ENCODE results near the gene LDLRAD4. TPM values are rescaled to one million over a fixed set of nuclear protein-coding genes. Genes with fewer than 3 reads are reported as not detected.
A peak's percentile ranks its signal among the peaks of the same experiment; 100 is the strongest.

Gene LDLRAD4
- total RNA-seq, 4 donors from 2014 or later, result 23.9 to 38.3 (median 27.0) TPM

DNA sequence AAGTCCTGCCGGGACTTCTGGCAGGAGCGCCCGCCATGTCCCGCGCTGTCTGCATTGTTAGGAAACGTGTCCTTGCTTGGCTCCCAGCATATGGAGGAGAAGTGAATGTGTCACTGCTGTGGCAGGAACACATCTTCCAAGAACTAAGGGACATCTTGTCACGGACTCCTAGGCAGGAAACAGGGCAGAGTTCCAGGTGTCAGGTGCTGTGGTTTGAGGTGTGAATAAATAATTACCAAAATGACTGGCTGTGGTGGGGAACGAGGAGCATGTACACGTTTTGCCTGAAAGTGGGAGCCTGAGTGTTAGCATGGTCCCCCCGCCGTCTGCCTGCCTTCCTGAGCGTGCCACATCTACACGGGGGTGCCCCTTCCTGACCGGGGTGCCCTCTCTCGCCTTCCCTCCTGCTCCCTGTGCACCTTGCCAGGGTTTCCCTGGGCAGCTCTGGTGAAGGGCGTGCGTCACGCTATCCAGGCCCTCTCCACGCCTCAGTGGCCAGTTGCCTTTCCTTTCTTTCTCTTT is 237.5 kb downstream of the LDLRAD4 start:
- ATAC-seq (ENCODE audit: low FRiP score) (no peak), DNase-seq (ENCODE audit: low spot score) (no peak)
- TF ChIP-seq, protein P1, sequence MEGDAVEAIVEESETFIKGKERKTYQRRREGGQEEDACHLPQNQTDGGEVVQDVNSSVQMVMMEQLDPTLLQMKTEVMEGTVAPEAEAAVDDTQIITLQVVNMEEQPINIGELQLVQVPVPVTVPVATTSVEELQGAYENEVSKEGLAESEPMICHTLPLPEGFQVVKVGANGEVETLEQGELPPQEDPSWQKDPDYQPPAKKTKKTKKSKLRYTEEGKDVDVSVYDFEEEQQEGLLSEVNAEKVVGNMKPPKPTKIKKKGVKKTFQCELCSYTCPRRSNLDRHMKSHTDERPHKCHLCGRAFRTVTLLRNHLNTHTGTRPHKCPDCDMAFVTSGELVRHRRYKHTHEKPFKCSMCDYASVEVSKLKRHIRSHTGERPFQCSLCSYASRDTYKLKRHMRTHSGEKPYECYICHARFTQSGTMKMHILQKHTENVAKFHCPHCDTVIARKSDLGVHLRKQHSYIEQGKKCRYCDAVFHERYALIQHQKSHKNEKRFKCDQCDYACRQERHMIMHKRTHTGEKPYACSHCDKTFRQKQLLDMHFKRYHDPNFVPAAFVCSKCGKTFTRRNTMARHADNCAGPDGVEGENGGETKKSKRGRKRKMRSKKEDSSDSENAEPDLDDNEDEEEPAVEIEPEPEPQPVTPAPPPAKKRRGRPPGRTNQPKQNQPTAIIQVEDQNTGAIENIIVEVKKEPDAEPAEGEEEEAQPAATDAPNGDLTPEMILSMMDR (IDR thresholded peaks at IDR 0.05), result no peak

DNA sequence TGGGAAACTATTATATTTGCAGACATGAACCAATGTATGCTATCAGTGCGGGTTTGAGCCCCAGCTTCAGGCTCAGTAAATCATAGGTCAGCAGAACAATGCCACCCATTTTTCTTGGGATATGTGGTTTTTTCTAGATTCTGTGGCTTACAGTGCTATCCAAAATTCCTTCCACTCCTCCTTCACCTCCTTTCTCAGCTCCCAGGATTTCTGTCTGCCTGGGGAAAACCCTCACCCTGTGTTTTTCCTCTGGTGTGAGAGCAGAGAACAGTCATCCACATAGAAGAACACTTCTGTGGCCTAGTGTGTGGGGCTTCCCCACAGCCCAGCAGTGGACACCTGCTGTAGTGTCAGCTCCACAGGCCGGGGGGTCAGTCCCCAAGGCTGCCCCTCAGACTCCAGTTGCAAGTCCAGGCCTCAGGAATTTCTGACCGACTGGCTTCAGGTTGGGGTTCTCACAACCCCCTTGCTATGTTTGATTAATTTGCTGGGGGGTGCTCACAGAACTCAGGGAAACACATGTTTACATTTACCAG is 238.2 kb downstream of the LDLRAD4 start:
- no peak for DNase-seq (ENCODE audit: low spot score)
- TF ChIP-seq, protein P1 (IDR thresholded peaks at IDR 0.05), result no peak
- no peak for ATAC-seq (ENCODE audit: low FRiP score)

DNA sequence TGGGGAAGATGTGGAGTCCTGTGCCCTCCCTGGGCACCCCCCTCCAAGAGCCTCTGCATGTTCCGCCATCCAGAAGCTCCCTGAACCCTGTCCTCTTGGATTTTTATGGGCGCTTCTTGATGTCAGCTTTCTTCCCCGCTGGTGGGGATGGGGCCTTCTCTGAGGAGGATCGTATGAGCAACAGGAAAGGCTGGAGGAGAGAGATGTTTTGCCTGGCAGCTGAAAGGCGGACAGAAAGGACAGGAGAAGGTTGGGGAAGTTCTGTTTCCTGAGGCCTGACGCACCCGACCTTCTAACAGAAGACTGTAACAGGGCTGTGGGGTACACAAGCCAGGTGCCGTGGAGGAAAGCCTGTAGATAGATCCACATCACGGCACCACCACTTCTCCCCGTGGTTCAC is 238.8 kb downstream of the LDLRAD4 start:
- TF ChIP-seq, protein P1 (IDR thresholded peaks at IDR 0.05), result no peak
- no peak for DNase-seq (ENCODE audit: low spot score)
- no peak for ATAC-seq (ENCODE audit: low FRiP score)

DNA sequence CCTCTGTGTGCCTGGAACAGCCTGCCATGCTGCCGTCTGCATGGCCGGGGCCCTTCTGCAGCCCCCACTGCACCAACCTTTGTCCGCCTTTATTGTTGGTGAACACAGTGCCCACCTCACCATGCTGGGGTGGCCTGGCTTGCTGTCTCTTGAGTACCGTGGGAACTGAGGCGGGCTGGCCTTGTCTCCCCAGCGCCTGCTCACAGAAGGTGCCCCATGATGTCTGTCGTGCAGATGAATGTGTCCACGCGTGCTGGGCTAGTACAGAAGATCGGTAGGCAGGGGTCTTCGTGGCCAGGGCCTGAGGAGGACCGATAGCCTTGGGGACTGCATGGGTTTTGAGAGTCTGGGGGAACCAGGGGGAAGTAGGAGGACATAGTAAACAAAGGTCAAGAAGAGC is 242.4 kb downstream of the LDLRAD4 start:
- ATAC-seq (ENCODE audit: low FRiP score) (no peak), DNase-seq (ENCODE audit: low spot score) (no peak)
- TF ChIP-seq, protein P1 (IDR thresholded peaks at IDR 0.05), result no peak

DNA sequence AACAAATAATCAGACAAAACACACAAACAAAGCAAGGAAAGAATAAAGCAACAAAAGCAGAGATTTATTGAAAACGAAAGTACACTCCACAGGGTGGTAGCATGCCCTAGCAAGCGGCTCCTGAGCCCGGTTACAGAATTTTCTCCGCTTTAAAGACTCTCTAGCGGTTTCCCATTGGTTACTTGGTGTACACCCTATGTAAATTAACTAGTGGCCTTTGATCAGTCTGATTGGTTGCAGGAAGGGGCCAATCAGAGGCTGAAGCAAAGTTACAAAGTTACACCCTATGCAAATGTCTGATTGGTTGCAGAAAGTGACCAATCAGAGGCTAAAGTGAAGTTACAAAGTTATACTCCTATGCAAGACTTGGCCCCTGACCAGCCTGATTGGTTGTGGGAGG is 242.9 kb downstream of the LDLRAD4 start:
- DNase-seq (ENCODE audit: low spot score) (no peak), ATAC-seq (ENCODE audit: low FRiP score) (no peak)
- TF ChIP-seq, protein P1 (IDR thresholded peaks at IDR 0.05), result no peak

DNA sequence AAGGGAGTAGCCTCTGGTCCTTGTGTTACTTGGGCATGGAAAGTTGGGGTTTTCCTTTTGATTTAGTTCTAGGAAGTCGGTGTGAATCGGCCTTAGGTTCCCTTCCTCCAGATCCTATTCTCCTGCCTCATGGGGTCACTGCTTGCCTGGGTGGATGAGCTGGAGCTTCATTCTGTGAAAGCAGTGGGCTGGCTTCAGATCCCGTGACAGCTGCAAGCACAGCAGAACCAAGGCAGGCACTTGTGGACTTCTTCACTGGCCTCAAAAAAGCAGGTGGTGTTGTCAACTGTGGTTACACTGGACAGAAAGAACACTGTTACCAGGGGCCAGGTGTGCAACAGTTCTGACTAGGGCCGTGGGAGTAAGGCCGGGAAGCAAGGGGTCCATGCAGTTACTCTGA is 243.4 kb downstream of the LDLRAD4 start:
- TF ChIP-seq, protein P1 (IDR thresholded peaks at IDR 0.05), result no peak
- DNase-seq (ENCODE audit: low spot score) (no peak), ATAC-seq (ENCODE audit: low FRiP score) (no peak)

DNA sequence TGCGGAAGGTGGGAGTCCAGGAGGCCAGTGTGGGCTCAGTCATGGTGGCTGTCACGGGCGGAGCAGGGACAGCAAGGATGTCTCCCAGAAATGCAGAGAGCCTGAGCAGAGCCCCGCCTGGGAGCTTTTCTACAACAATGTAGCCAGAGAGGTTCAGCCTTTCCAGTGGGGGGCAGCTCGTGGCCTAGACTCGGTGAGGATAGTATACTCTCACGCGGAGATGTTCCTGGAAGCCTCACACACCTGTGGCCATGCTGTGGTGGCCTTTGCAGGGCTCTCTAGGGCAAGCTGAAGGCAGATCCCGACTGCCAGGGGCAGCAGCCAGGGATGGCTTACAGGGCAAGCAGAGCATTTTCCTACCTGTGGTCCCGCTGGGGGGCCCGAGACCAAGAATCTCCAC is 244.1 kb downstream of the LDLRAD4 start:
- TF ChIP-seq, protein P1 (IDR thresholded peaks at IDR 0.05), result no peak
- no peak for DNase-seq (ENCODE audit: low spot score)
- ATAC-seq (ENCODE audit: low FRiP score), result peak; percentile 14
